BJ (cell line): ENCODE data around the gene CRYZ. TPM values are rescaled to one million over a fixed set of nuclear protein-coding genes. Genes with fewer than 3 reads are reported as not detected.

Experiments used
- CTCF ChIA-PET: fragments of 350-600 bp; formaldehyde crosslinking; extraction: SDS; loops from one replicate; lab custom pipeline; 2021; ENCODE audit warnings: antibody characterized with exemption, inconsistent platforms; lab: Yijun Ruan, JAX
- POLR2A ChIA-PET: fragments of 300-600 bp; sonication (Branson Sonifier 250); formaldehyde crosslinking; extraction: SDS; loops from one replicate; lab custom pipeline; 2021; ENCODE audit warnings: antibody characterized with exemption; lab: Charles Lee
- DNase-seq: peaks from one replicate; pipeline ENCODE4 v3.0.0-alpha.2; 2011; ENCODE audit warnings: low read depth
- H3K27me3 ChIP-seq: 2 replicates; pipeline ENCODE4 v1.6.0; 2011; ENCODE audit warnings: low read length; ENCODE audit not compliant: control insufficient read depth, insufficient read depth
- H3K36me3 ChIP-seq: 2 replicates; pipeline ENCODE4 v1.5.1; 2011; ENCODE audit warnings: low read length; ENCODE audit not compliant: control insufficient read depth, insufficient read depth
- H3K4me3 ChIP-seq: 2 replicates; pipeline ENCODE4 v1.5.1; 2011; ENCODE audit warnings: low read depth, mild to moderate bottlenecking, control low read depth, low read length
- polyA plus RNA-seq: library from polyadenylated mRNA; depleted of rRNA; stranded (reverse); fragments of >200 nt; gene quantifications from 2 replicates; pipeline ENCODE4 v1.2.3, GENCODE V29; 2011
- TF ChIP-seq, protein P1 (sequence below): IDR thresholded peaks from 2 replicates; pipeline ENCODE4 v1.5.1; 2011; ENCODE audit warnings: low read depth, mild to moderate bottlenecking, control low read depth, inconsistent platforms, low read length, moderate library complexity; ENCODE audit not compliant: insufficient read depth

CRYZ gene
- polyA plus RNA-seq, 1 experiment = 22.9 TPM

DNA sequence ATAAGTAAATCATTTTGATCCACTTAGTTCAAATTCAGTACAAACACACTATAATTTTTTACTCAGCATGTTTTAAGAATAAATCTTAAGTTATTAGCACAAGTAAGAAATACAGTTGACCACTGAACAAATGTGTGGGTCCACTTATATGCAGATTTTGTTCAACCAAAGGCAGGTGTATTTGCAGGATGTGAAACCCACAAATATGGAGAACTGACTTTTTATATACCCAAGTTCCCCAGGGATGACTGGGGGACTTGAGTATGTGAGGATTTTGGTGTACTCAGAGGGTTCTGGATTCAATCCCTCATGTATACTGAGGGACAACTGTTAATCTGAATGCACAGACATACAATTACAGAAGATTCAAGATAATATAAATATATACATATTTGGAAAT, 33.5 kb downstream of the CRYZ start:
- DNase-seq = no peak
- H3K4me3 ChIP-seq = no peak overlapping the region
- ChIA-PET CTCF (interaction anchor here (0.9 kb wide), 1 partner anchor 10 kb away, joined by 5 read pairs; no protein-coding TSS in a partner anchor), POLR2A (no interaction called here)
- TF ChIP-seq, protein P1, sequence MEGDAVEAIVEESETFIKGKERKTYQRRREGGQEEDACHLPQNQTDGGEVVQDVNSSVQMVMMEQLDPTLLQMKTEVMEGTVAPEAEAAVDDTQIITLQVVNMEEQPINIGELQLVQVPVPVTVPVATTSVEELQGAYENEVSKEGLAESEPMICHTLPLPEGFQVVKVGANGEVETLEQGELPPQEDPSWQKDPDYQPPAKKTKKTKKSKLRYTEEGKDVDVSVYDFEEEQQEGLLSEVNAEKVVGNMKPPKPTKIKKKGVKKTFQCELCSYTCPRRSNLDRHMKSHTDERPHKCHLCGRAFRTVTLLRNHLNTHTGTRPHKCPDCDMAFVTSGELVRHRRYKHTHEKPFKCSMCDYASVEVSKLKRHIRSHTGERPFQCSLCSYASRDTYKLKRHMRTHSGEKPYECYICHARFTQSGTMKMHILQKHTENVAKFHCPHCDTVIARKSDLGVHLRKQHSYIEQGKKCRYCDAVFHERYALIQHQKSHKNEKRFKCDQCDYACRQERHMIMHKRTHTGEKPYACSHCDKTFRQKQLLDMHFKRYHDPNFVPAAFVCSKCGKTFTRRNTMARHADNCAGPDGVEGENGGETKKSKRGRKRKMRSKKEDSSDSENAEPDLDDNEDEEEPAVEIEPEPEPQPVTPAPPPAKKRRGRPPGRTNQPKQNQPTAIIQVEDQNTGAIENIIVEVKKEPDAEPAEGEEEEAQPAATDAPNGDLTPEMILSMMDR = no peak
- peaks cover 1% of the 10 kb centered on the region for H3K36me3 ChIP-seq
- H3K27me3 ChIP-seq = no peaks in the 10 kb centered on the region

DNA sequence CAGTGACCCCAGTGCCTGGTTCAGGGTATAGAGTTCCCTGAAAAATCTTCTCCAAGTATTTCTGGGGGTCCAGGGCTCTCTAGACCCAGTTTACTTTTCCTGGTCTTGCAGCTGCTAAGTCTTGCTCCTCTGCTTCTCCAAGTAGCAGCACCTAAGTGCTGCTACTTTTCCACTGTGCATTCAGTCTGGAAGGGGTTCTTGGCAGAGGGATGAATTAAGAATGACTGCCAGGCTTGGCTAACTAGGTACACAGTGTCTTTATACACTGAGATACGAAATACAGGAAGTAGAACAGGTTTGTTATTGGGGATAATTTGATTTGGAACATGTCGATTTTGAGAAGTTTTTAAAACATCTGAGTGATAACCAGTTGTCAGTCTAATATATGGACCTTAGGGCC, 35.0 kb downstream of the CRYZ start:
- TF ChIP-seq, protein P1 = no peak
- ChIA-PET CTCF (no interaction called here), POLR2A (no interaction called here)
- Histone ChIP-seq H3K36me3 (no peaks in the 10 kb centered on the region; the same call in none of the 2 replicates), H3K4me3 (no peak overlapping the region), H3K27me3 (no peaks in the 10 kb centered on the region)
- no peak for DNase-seq

DNA sequence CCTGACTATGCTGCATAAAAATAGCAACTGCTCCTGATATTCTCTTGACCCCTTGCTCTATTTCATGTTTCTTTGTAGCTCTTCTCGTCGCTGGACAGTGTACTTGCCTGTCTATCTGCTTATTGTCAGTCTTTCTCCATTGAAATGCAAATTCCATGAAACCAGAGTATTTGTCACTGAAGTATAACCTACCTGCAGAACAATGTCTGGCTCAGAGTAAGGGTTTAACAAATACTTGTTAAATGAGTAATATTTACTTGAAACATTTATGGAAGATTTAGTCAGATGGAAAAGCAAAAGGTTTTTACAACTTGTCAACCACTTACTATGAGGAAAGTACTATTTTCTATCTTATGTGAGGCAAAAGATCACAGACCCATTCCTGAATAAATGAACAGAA, 39.4 kb downstream of the CRYZ start:
- POLR2A ChIA-PET = no interaction called here
- Histone ChIP-seq H3K36me3 (no peaks in the 10 kb centered on the region; the same call in 1 of the 2 replicates), H3K27me3 (no peaks in the 10 kb centered on the region), H3K4me3 (no peak overlapping the region)
- CTCF ChIA-PET = no interaction called here
- TF ChIP-seq, protein P1 = no peak
- DNase-seq = no peak

DNA sequence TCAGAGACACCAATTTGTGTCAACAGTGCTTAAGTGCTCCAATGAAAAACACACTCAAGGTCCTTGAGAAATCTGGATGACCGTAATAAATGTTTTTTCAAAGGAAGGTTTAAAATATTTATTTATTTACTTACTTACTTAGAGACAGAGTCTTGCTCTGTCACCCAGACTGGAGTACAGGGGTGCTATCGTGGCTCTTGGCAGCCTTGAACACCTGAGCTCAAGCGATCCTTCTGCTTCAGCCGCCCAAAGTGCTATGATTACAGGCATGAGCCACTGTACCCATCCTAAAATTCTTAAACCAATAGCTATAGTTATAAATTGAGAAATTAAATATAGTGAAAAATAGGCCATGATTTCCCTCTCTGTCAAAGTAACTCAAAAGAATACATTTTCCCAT, 41.9 kb downstream of the CRYZ start:
- Histone ChIP-seq H3K36me3 (no peaks in the 10 kb centered on the region), H3K4me3 (no peak overlapping the region), H3K27me3 (no peaks in the 10 kb centered on the region)
- DNase-seq = no peak
- TF ChIP-seq, protein P1 = no peak
- POLR2A ChIA-PET = no interaction called here
- CTCF ChIA-PET = interaction anchor here (0.6 to 1.0 kb wide), 3 partner anchors 11 to 62 kb away, joined by 3 read pairs; no protein-coding TSS in a partner anchor

DNA sequence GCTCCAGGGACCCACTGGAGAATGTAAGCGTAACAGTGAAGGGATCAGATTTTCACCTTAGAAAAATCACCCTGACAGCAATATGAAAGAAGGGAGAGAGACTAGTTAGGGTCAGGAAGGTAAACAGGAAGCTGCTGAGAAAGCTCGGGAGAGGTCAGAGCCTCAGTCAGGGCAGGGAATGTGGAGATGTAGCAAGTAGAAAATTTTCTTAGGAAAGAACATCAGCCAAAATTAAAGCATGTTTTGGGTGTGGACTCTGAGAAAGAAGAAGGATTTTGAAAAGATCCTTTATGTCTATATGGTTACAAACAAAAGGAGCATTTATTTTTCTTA, 42.5 kb downstream of the CRYZ start:
- ChIA-PET CTCF (interaction anchor here (1.0 to 2.2 kb wide), 6 partner anchors 10 to 289 kb away, joined by 3 to 15 read pairs (median 6); no protein-coding TSS in a partner anchor), POLR2A (no interaction called here)
- Histone ChIP-seq H3K4me3 (no peak overlapping the region), H3K36me3 (no peaks in the 10 kb centered on the region), H3K27me3 (no peaks in the 10 kb centered on the region)
- no peak for DNase-seq
- TF ChIP-seq, protein P1 = no peak
